Spleen (tissue), 7 donors: Measurements from ENCODE around the gene SRPRB.

Experiments
- POLR2A ChIP-seq, 3 donors: fragments of 450-650 bp; IDR thresholded peaks; one replicate each; pipeline ENCODE4 v1.5.1; 2017; ENCODE audit warnings: antibody characterized with exemption in 3 of 3, mild to moderate bottlenecking in 1 of 3
- POLR2AphosphoS5 ChIP-seq, 3 donors: sonication (generic); formaldehyde crosslinking; IDR thresholded peaks; one replicate each; pipeline ENCODE4 v1.5.1; 2017; ENCODE audit warnings: antibody characterized with exemption in 3 of 3
- TF ChIP-seq, protein P1 (sequence below), 11 experiments: fragments of 200-600 bp in 7 of 11; fragments of 450-650 bp in 4 of 11; sonication (generic) in 4 of 11; IDR thresholded peaks in 8 of 11; conservative IDR thresholded peaks in 3 of 11; 1 replicate in 7 of 11; 2 replicates in 4 of 11; pipeline versions ENCODE4 v1.4.0 to v1.8.0; 2016 to 2021; ENCODE audit warnings: antibody characterized with exemption in 11 of 11, inconsistent platforms in 4 of 11, mild to moderate bottlenecking in 1 of 11
- donor health status: DM: no; HTN: no; CAD: no; lungs with moderate emphysema.
- donor health status: DM: no; HTN: no; CAD: no.
- donor health status: DM: no; HTN: no; CAD: no.

DNA sequence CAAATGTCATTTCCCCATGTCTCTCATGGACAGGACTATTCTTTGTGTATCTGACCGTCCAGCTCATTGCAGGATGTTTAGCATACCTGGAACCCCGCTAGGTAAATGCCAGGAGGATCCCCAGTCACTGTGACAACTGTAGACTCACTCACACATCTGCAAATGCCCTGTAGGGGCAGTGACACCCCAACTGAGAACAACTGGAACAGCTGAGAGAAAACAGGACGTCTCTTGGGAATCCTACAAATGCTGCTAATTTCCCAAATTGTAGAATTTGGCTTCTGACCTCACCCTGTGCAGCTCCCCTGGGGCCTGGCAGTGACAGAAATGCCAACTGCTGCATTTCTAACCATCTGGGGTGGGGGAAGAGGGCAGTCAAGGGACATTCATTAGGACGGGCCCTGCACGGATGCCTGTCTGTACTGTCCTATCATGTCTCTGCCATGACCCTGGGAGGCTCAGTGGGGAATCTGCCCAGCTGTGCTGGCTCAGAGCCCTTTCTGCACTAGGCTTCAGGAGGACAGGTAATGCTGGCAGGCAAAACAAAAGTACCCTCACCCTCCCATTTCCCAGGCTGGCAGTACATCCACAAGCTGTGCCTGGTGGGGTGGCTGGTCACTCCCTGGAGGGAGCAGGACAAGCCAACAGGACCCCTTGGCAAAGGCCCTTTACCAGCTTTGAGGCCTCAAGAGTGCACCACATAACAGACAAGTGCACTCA is 59.7 kb downstream of the SRPRB start:
- TF ChIP-seq, protein P1, sequence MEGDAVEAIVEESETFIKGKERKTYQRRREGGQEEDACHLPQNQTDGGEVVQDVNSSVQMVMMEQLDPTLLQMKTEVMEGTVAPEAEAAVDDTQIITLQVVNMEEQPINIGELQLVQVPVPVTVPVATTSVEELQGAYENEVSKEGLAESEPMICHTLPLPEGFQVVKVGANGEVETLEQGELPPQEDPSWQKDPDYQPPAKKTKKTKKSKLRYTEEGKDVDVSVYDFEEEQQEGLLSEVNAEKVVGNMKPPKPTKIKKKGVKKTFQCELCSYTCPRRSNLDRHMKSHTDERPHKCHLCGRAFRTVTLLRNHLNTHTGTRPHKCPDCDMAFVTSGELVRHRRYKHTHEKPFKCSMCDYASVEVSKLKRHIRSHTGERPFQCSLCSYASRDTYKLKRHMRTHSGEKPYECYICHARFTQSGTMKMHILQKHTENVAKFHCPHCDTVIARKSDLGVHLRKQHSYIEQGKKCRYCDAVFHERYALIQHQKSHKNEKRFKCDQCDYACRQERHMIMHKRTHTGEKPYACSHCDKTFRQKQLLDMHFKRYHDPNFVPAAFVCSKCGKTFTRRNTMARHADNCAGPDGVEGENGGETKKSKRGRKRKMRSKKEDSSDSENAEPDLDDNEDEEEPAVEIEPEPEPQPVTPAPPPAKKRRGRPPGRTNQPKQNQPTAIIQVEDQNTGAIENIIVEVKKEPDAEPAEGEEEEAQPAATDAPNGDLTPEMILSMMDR (IDR thresholded peaks at IDR 0.05 in 8 of 11, conservative IDR thresholded peaks at IDR 0.05 in 3 of 11), result no peak
- TF ChIP-seq POLR2AphosphoS5 (IDR thresholded peaks at IDR 0.05) (no peak), POLR2A (IDR thresholded peaks at IDR 0.05) (no peak)
